ENCODE data around the gene SPPL2B. TPM values are rescaled to one million over a fixed set of nuclear protein-coding genes. Genes with fewer than 3 reads are reported as not detected.

The SPPL2B gene
- total RNA-seq, 1 donor from 2014 or later, result 54.3 TPM

DNA sequence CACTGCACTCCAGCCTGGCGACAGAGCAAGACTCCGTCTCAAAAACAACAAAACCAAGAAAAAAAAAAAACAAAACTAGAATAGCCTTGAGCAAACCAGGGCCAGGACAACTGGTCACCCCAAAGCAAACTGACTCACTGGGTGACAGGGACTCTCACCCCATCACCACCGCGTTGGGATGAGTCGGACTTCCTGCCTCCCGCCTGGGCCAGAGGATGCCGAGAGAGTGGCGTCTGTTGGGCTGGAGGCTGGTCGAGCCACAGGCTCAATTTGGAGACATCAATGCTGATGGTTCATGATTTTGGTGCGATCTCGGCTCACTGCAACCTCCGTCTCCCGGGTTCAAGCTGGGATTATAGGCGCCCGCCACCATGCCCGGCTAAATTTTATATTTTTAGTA, 43.2 kb downstream of the SPPL2B start:
- H3K4me3 ChIP-seq, result no peak overlapping the region
- intact Hi-C loops (cut with DNase I), result no loop called here
- no peak overlapping the region for H3K27ac ChIP-seq
- no peaks in the 10 kb centered on the region for H3K36me3 ChIP-seq
- no peak for DNase-seq (ENCODE audit: extremely low spot score in 2 of 2)
- no peaks in the 10 kb centered on the region for H3K9me3 ChIP-seq
- H3K4me1 ChIP-seq, result no peaks in the 10 kb centered on the region
- TF ChIP-seq POLR2AphosphoS5 (IDR thresholded peaks at IDR 0.05; ENCODE audit: insufficient read depth in 1 of 2, low read depth in 1 of 2) (no peak), POLR2A (IDR thresholded peaks at IDR 0.05) (no peak)
- TF ChIP-seq, protein P1, sequence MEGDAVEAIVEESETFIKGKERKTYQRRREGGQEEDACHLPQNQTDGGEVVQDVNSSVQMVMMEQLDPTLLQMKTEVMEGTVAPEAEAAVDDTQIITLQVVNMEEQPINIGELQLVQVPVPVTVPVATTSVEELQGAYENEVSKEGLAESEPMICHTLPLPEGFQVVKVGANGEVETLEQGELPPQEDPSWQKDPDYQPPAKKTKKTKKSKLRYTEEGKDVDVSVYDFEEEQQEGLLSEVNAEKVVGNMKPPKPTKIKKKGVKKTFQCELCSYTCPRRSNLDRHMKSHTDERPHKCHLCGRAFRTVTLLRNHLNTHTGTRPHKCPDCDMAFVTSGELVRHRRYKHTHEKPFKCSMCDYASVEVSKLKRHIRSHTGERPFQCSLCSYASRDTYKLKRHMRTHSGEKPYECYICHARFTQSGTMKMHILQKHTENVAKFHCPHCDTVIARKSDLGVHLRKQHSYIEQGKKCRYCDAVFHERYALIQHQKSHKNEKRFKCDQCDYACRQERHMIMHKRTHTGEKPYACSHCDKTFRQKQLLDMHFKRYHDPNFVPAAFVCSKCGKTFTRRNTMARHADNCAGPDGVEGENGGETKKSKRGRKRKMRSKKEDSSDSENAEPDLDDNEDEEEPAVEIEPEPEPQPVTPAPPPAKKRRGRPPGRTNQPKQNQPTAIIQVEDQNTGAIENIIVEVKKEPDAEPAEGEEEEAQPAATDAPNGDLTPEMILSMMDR (IDR thresholded peaks at IDR 0.05), result no peak
- no peaks in the 10 kb centered on the region for H3K27me3 ChIP-seq

DNA sequence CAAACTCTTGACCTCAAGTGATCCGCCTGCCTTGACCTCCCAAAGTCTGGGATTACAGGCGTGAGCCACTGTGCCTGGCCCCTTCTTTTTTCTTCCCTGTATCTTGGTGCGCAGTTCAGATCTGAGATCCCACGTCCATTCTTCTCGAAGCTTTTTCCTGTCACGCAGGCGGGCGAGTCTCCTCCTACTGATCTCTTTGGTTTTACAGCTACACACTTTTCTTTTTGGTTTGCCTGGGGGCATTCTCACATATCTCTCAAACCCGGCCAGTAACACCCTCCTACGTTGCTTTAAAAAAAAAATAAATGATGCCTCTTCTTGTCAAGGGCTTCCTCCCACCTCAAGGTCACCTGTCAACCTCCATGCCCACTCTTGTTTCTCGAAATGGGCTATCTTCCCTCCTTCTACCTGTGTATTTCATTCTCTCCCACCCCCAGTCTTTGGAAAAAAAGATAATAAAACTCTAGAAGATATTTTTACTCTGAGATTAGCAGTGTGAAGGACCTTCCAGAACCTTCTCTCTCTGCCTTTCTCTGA, 43.7 kb downstream of the SPPL2B start:
- no peaks in the 10 kb centered on the region for H3K4me1 ChIP-seq
- intact Hi-C loops (cut with DNase I), result no loop called here
- H3K36me3 ChIP-seq, result no peaks in the 10 kb centered on the region
- no peak for DNase-seq (ENCODE audit: extremely low spot score in 2 of 2)
- H3K9me3 ChIP-seq, result no peaks in the 10 kb centered on the region
- no peaks in the 10 kb centered on the region for H3K27me3 ChIP-seq
- H3K4me3 ChIP-seq, result no peak overlapping the region
- TF ChIP-seq, protein P1 (IDR thresholded peaks at IDR 0.05), result no peak
- TF ChIP-seq POLR2AphosphoS5 (IDR thresholded peaks at IDR 0.05; ENCODE audit: insufficient read depth in 1 of 2, low read depth in 1 of 2) (no peak), POLR2A (IDR thresholded peaks at IDR 0.05) (no peak)
- no peak overlapping the region for H3K27ac ChIP-seq

DNA sequence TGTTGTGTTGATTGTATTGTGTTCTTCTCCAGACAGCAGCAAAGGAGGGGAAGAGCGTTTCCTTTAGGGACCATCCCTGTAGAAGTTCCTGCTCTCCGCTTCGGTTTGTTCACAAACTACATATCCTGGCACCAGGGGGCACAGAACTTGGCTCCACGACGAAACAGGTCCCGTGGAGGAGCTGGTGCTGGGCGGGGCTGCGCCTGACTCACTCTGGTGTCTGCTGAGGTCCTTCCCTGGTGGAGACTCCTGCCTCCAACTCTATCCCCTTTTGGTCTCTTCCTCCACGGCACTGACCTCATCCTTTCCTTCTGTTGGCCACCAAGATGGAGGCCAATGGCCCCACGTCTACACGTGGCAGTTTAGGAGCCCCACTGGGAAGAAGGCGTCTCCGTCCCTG, 46.3 kb downstream of the SPPL2B start:
- Histone ChIP-seq H3K36me3 (no peaks in the 10 kb centered on the region), H3K4me3 (no peak overlapping the region), H3K9me3 (no peaks in the 10 kb centered on the region), H3K27ac (no peak overlapping the region), H3K4me1 (no peaks in the 10 kb centered on the region), H3K27me3 (no peaks in the 10 kb centered on the region)
- DNase-seq (ENCODE audit: extremely low spot score in 2 of 2), result no peak
- no peak for TF ChIP-seq POLR2AphosphoS5 (IDR thresholded peaks at IDR 0.05; ENCODE audit: insufficient read depth in 1 of 2, low read depth in 1 of 2)
- TF ChIP-seq POLR2A (IDR thresholded peaks at IDR 0.05), result no peak
- TF ChIP-seq, protein P1 (IDR thresholded peaks at IDR 0.05), result no peak
- intact Hi-C loops (cut with DNase I), result no loop called here

DNA sequence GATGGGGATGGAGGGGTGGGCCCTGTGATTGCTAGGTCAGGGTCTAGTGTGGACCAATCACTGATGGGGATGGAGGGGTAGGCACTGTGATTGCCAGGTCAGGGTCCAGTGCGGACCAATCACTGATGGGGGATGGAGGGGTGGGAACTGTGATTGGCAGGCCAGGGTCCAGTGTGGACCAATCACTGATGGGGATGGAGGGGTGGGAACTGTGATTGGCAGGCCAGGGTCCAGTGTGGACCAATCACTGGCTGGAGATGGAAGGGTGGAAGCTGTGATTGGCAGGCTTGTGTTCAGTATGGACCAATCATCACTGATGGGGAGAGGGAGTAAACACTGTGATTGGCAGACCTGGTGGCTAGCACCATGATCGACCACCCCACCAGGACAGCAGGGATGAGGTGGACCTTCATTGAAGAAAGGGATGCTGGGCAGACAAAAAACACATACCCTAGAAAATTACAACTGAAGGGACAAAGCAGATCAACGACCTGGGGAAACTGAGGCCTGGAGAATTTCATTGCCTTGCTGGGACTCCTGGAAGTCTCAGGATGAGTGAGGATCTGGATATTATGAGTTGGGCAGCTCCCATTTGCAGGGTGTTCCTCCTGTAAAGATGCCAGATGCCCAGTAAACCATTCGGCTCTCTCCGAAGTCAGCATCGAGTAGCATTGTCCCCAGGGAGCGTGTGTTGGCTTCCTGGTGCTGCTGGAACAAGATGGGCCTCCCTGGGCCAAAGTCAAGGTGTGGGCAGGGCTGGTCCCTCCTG, 47.1 kb downstream of the SPPL2B start:
- no peaks in the 10 kb centered on the region for H3K4me1 ChIP-seq
- TF ChIP-seq POLR2AphosphoS5 (IDR thresholded peaks at IDR 0.05; ENCODE audit: insufficient read depth in 1 of 2, low read depth in 1 of 2) (no peak), POLR2A (IDR thresholded peaks at IDR 0.05) (no peak)
- TF ChIP-seq, protein P1 (IDR thresholded peaks at IDR 0.05), result no peak
- no peaks in the 10 kb centered on the region for H3K9me3 ChIP-seq
- H3K27me3 ChIP-seq, result no peaks in the 10 kb centered on the region
- no peak overlapping the region for H3K4me3 ChIP-seq
- intact Hi-C loops (cut with DNase I), result no loop called here
- no peaks in the 10 kb centered on the region for H3K36me3 ChIP-seq
- no peak for DNase-seq (ENCODE audit: extremely low spot score in 2 of 2)
- H3K27ac ChIP-seq, result no peak overlapping the region
